Erythroblast (primary cell): Measurements from ENCODE around the gene TBX15.

ENCODE experiments used
- GATA1 ChIP-seq: IDR thresholded peaks from 2 replicates; pipeline ENCODE4 v1.6.1; 2011; ENCODE audit warnings: low read depth, mild to moderate bottlenecking, control low read depth, low read length, moderate library complexity
- POLR2A ChIP-seq: IDR thresholded peaks from 2 replicates; pipeline ENCODE4 v1.6.1; 2011; ENCODE audit warnings: mild to moderate bottlenecking, low read length

DNA sequence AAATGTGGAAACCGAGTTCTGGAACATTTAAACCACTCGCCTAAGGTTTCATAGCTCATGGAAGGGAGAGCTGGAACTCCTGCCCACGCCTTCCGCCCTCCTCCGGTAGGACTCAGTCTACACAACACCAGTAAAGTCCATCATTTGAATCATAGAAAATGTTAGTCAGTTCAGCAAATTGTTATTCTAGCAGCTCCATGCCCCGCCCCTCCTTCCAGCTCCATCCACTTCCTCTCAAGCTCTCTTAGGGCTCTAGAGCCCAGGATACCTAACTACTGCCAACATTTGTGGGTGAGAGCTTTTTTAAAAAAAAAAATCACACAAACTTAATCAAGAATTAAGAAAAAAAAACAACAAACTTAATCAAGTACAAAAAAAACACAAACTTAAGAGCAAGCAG is 121.8 kb downstream of the TBX15 start:
- no peak for TF ChIP-seq POLR2A
- TF ChIP-seq GATA1 = no peak
